PFSK-1 (cell line): ENCODE measurements around the gene TINAG.

Source experiments
- FOXP2 ChIP-seq: optimal IDR thresholded peaks from 2 replicates; pipeline ENCODE3; 2011; ENCODE audit warnings: borderline replicate concordance, control low read depth, inconsistent platforms; ENCODE audit not compliant: insufficient read depth; ENCODE audit errors: extremely low read length, extremely low read depth
- POLR2AphosphoS5 ChIP-seq: IDR thresholded peaks from 2 replicates; pipeline ENCODE4 v1.6.1; 2012; ENCODE audit warnings: low read depth, mild to moderate bottlenecking, control low read depth, low read length, moderate library complexity
- REST ChIP-seq, 2 experiments: IDR thresholded peaks; 2 replicates each; pipeline versions ENCODE4 v1.6.1 to v1.8.0; 2011 to 2012; ENCODE audit warnings: low read depth in 2 of 2, low read length in 2 of 2, control low read depth in 1 of 2, inconsistent platforms in 1 of 2, mild to moderate bottlenecking in 1 of 2, moderate library complexity in 1 of 2; ENCODE audit not compliant: insufficient read depth in 1 of 2
- SIN3A ChIP-seq: IDR thresholded peaks from 2 replicates; pipeline ENCODE4 v1.6.1; 2012; ENCODE audit warnings: mild to moderate bottlenecking, low read length, moderate library complexity, borderline replicate concordance; ENCODE audit not compliant: insufficient read depth
- TAF1 ChIP-seq: IDR thresholded peaks from 2 replicates; pipeline ENCODE4 v1.6.1; 2012; ENCODE audit warnings: low read length, control low read depth, borderline replicate concordance; ENCODE audit not compliant: insufficient read depth

TINAG gene

GRCh38 chr6:54274383-54274782 is 33.9 kb upstream of the TINAG start:
- TF ChIP-seq TAF1, result no peak
- TF ChIP-seq REST (IDR thresholded peaks at IDR 0.05; ENCODE audit: insufficient read depth in 1 of 2, low read depth in 2 of 2, low read length in 2 of 2), result no peak
- TF ChIP-seq SIN3A, result no peak
- TF ChIP-seq FOXP2, result no peak
- no peak for TF ChIP-seq POLR2AphosphoS5

GRCh38 chr6:54282186-54282585 is 26.1 kb upstream of the TINAG start:
- TF ChIP-seq POLR2AphosphoS5 (no peak), FOXP2 (no peak), SIN3A (no peak), TAF1 (no peak), REST (IDR thresholded peaks at IDR 0.05; ENCODE audit: insufficient read depth in 1 of 2, low read depth in 2 of 2, low read length in 2 of 2) (no peak)

- TF ChIP-seq POLR2AphosphoS5 (no peak), REST (IDR thresholded peaks at IDR 0.05; ENCODE audit: insufficient read depth in 1 of 2, low read depth in 2 of 2, low read length in 2 of 2) (no peak)
Measured at GRCh38 chr6:54284161-54284860, 23.9 kb upstream of the TINAG start.

GRCh38 chr6:54285595-54285994 is 22.6 kb upstream of the TINAG start:
- no peak for TF ChIP-seq SIN3A
- no peak for TF ChIP-seq TAF1
- no peak for TF ChIP-seq REST (IDR thresholded peaks at IDR 0.05; ENCODE audit: insufficient read depth in 1 of 2, low read depth in 2 of 2, low read length in 2 of 2)
- TF ChIP-seq POLR2AphosphoS5, result no peak
- no peak for TF ChIP-seq FOXP2

GRCh38 chr6:54286141-54286540 is 22.1 kb upstream of the TINAG start:
- TF ChIP-seq POLR2AphosphoS5 (no peak), SIN3A (no peak), REST (IDR thresholded peaks at IDR 0.05; ENCODE audit: insufficient read depth in 1 of 2, low read depth in 2 of 2, low read length in 2 of 2) (no peak), TAF1 (no peak), FOXP2 (no peak)
